Amniotic epithelial cell (primary cell): ENCODE measurements around the gene TSC22D3.
"Not testable (repeated sequence)": the region's sequence is repeated elsewhere in the genome, so short reads cannot be mapped to it uniquely, and the experiment has no call there.

ENCODE experiments used
- DNase-seq: peaks from one replicate; pipeline ENCODE4 v3.0.0-alpha.2; 2010; ENCODE audit warnings: low read depth

TSC22D3 gene

GRCh38 chrX:107682256-107682655 is 93.3 kb downstream of the TSC22D3 start:
- no peak for DNase-seq

DNA sequence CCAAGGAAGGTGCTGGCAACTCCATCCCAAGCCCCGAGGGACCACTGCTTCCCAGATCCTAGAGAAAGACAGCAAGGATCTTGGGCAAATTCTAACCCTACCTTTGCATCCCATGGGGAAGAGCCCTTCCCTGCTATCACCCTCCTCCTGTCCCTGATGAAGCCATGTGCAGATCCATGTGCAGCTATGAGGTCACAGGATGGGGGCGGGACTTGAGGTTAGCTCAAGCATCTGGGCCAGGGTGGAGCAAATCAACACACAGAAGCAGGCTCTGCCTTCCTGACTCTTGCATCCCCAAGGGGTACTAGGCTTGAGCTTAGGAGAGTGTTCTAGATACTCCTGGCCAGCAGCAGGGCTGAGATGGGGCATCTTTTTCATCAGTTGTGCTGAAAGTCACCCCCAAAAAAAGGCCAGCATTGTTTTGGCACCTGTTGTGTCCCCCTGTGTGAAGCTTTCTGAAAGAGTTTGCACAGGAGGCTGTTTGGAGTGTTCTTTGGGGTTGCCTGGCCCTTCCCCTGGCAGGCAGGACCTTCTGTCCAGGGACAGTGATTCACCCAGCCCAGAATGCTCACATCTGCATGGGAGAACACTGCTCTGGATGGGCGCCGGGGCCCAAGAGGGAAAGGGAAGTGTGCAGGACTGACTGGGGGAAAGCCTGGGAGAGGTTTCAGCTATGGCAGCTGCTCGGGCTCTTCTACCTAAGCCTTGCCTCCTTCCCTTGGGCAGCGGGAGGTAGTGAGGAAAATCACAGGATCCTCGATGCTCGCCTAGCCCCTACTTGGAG is 96.4 kb downstream of the TSC22D3 start:
- DNase-seq: peak; percentile 91

- no peak for DNase-seq
These were observed 97.7 kb downstream of the TSC22D3 start for GRCh38 chrX:107677909-107678308.

GRCh38 chrX:107677501-107677901 is 98.1 kb downstream of the TSC22D3 start:
- DNase-seq: peak; percentile 77

DNA sequence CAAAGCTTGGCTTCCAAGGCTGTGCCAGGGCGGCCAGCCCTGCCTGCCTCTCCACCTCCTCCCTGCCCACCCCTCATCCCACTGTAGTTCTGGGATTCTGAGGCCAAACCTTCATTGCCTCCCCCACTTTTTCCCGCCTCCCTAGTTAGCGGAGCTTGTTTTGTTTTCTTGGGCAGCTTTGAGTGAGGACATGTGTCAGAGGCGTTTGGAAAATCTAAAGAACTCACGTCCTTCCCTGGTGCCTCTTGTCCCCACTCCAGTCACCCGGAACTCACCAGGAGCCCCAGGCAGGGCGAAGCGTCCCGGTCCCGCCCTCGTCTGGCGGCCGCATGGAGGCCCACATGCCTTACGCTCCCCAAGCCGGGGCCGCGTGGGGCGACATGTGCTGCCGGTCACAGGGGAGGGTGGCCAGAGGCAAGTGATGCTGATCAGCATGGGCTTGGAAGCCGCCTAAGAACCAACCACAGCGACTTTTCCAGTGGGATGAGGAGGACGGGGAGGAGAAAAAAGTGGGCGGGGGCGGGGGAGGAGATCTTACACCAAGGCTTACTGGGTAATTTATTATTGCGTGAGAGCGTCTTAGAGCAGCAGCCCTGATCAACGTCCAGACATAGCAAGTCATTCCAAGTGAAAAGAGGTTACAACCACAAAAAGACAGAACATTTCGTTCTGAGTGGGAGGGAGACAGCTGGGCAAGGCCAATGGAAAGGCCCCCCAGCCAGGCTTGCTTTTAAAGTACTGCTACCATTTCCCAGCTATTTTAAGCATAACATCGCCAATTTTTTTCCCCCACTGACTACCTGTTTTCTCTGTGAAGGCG is 98.8 kb downstream of the TSC22D3 start:
- peak; percentile 98 for DNase-seq

GRCh38 chrX:107675823-107676555 is 99.6 kb downstream of the TSC22D3 start:
- peak; percentile 75 for DNase-seq

GRCh38 chrX:107675365-107675654 is 100.3 kb downstream of the TSC22D3 start:
- DNase-seq: no peak

DNA sequence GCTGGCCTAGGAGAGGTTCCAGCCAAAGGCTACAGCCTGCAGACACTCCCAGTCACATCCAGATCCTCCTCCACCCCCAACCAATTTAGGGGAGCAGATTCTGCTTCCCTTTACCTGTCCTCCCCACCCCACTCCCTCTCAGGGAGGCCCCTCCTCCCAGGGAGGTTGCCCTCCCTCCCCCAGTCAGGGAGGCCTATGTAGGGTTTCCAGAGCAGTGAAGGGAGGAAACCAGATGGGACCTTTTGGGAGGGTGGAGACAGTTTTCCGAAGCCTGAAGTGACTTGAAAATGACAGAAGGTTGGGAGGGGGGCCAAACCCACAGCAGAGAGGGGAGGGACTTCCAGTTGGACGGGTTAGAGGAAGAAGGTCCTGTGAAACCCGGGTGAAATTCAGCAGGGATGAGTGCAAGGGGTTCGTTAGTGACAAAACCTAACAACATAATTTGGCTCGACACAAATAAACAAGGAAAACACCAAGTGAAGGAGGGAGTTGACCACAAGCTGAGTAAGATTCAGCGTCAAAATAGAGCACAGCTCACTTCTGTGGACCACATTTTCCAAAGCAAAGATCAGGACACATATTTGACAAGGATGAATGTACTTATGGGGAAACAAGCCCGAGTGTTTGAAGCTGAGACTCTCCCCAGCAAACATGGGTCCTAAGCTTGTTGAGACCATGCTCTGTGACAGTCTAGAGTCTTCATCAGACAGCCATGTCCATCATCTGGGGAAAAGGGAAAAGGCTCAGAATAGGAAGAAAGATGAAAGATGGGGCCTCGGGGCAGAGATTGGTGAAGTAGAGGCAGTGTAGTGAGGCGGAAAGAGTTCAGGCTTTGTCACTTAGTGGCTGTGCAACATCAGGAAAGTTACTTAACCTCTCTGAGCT is 100.9 kb downstream of the TSC22D3 start:
- DNase-seq: peak; percentile 88

GRCh38 chrX:107673933-107674479 is 101.6 kb downstream of the TSC22D3 start:
- peak; percentile 93 for DNase-seq

GRCh38 chrX:107673431-107673830 is 102.2 kb downstream of the TSC22D3 start:
- DNase-seq: no peak

DNA sequence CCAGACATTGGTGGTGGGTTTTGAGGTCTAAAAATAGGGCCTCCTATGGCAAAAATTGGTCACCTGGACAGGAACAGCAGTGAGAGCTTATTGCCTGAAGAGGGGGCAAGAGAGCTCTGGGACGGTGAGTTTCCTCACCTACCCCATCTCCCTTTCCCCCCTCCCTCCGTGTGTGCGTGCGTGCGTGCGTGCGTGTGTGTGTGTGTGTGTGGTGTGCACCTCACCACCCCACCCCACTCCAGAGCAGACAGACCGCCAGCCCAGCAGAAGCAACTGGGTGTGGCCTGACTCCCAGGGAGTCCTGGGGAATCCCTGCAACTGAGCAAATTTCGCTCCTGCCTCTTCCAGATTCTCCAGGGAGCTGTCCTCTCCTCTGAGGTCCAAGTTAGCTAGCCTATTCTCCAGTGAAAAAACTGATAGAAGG is 102.6 kb downstream of the TSC22D3 start:
- peak; percentile 89 for DNase-seq

GRCh38 chrX:107671256-107671655 is 104.3 kb downstream of the TSC22D3 start:
- DNase-seq: not testable (repeated sequence)

DNA sequence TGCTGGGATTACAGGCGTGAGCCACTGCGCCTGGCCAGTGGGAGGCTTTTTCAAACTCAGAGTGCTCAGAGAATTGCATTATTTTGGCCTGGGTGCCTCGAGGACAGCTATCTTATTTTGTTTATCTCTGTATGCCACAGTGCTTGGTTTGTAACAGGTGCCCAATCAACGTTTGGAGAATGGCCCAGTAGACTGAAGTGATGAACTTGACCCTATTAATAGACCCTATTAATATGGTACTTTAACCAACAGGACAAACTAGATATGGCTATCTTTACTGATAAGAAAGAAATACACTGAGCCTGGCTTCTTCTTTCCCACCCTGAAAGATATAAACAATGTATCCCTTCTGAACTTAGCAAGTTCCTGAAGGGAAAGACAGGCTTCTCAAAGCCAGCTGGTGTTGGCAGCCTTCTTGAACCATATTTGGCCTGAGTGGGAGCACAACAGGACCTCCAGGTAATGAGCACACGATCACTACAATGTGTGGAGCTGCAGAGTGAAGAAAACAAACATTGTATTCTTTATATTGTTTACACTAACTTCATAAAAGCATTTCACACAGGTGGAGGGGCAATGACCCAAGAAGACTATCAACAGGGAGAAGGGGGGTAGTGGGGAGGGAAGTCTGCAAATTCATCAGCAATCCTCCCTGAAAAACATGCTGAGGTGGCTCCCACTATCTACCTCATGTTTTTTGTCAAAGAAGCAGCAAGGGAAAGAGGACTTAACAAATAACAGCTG is 105.5 kb downstream of the TSC22D3 start:
- no peak for DNase-seq

DNA sequence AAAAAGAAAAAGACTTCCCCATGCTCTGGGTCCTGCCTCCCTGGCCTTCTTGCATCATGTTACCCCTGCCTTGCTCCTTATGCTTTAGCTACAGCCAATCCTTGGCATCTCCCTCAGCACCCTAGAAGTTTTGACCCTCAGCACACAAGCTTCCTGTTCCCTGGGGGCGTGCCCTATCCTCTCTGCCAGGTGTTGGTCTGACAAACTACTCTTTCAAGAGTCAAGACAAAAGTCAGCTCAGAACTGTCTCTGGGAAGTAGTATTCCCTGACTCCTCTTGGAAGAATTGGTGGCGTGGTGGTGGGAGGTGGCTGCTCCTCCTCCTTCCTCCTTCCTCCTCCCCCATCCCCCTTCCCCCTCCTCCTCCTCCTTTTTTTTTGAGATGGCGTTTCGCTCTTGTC is 106.3 kb downstream of the TSC22D3 start:
- no peak for DNase-seq

GRCh38 chrX:107668710-107669109 is 106.9 kb downstream of the TSC22D3 start:
- not testable (repeated sequence) for DNase-seq

GRCh38 chrX:107667426-107667825 is 108.2 kb downstream of the TSC22D3 start:
- DNase-seq: no peak

DNA sequence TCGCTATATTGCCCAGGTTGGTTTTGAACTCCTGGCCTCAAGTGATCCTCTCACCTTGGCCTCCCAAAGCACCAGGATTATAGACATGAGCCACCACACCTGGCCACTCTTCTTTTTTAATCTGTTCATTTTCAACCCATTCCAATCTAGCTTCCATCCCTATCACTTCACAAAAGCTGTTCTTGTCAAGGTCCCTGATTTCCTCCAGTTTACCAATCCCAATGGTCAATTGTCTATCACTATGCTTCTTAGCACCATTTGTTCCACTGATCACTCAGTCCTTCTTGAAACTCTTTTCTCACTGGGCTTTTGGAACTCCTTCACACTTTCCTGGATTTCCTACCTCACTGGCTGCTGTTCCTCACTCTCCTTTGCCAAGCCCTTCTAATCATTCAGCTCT is 108.7 kb downstream of the TSC22D3 start:
- no peak for DNase-seq
